GM23338 (cell line): ENCODE data around the gene SLX4IP. TPM values are rescaled to one million over a fixed set of nuclear protein-coding genes. Genes with fewer than 3 reads are reported as not detected.

Source experiments
- ATAC-seq: fragments of 200-7000 bp; cut with Tn5 transposase; 3 replicates; pipeline ENCODE4 v1.9.1; 2020
- DNase-seq: peaks from one replicate; pipeline ENCODE4 v3.0.0-alpha.2; 2015; ENCODE audit warnings: low spot score
- H2AFZ ChIP-seq: fragments of 200-600 bp; sonication (generic); 2 replicates; pipeline ENCODE4 v1.8.0; 2016; ENCODE audit warnings: antibody characterized with exemption, mild to moderate bottlenecking, moderate library complexity
- H3F3A ChIP-seq: fragments of 200-600 bp; sonication (generic); replicated peaks from 2 replicates; pipeline ENCODE4 v1.8.0; 2017; ENCODE audit warnings: antibody characterized with exemption, mixed run types, low read depth
- H3K27ac ChIP-seq: fragments of 200-600 bp; sonication (generic); 2 replicates; pipeline ENCODE4 v1.6.1; 2016; ENCODE audit warnings: low read depth
- H3K27me3 ChIP-seq: fragments of 200-600 bp; sonication (generic); 2 replicates; pipeline ENCODE4 v1.8.0; 2016; ENCODE audit warnings: mild to moderate bottlenecking, mixed run types, moderate library complexity; ENCODE audit not compliant: insufficient read depth
- H3K36me3 ChIP-seq: fragments of 200-600 bp; sonication (generic); 2 replicates; pipeline ENCODE4 v1.8.0; 2016; ENCODE audit warnings: mild to moderate bottlenecking; ENCODE audit not compliant: insufficient read depth
- H3K4me1 ChIP-seq: fragments of 200-600 bp; sonication (generic); 2 replicates; pipeline ENCODE4 v1.8.0; 2016; ENCODE audit warnings: mild to moderate bottlenecking, moderate library complexity; ENCODE audit not compliant: insufficient read depth
- H3K4me2 ChIP-seq: fragments of 200-600 bp; sonication (generic); 2 replicates; pipeline ENCODE4 v1.7.1; 2017; ENCODE audit warnings: mixed run types
- H3K4me3 ChIP-seq: fragments of 200-600 bp; sonication (generic); 2 replicates; pipeline ENCODE4 v1.6.1; 2016; ENCODE audit warnings: mixed run types
- H3K79me2 ChIP-seq: fragments of 200-600 bp; sonication (generic); replicated peaks from 2 replicates; pipeline ENCODE4 v1.8.0; 2017; ENCODE audit warnings: mild to moderate bottlenecking; ENCODE audit not compliant: insufficient read depth
- H3K9me2 ChIP-seq: fragments of 200-600 bp; sonication (generic); 2 replicates; pipeline ENCODE4 v1.8.0; 2017; ENCODE audit not compliant: insufficient read depth
- H4K20me1 ChIP-seq: fragments of 200-600 bp; sonication (generic); replicated peaks from 2 replicates; pipeline ENCODE4 v1.8.0; 2017; ENCODE audit warnings: mild to moderate bottlenecking; ENCODE audit not compliant: insufficient read depth
- H3K27ac Mint-ChIP-seq: 2 replicates; pipeline ENCODE4 v1.8.0; 2020; ENCODE audit warnings: inconsistent platforms, mild to moderate bottlenecking, moderate library complexity, mixed read lengths
- H3K27me3 Mint-ChIP-seq: 3 replicates; pipeline ENCODE4 v1.8.0; 2022; ENCODE audit warnings: low read depth, mild to moderate bottlenecking, moderate library complexity, mixed read lengths, inconsistent platforms; ENCODE audit not compliant: insufficient read depth, poor library complexity
- H3K36me3 Mint-ChIP-seq: 3 replicates; pipeline ENCODE4 v1.8.0; 2021; ENCODE audit warnings: low read depth, mild to moderate bottlenecking, inconsistent platforms, moderate library complexity, mixed read lengths
- H3K4me1 Mint-ChIP-seq: 3 replicates; pipeline ENCODE4 v1.8.0; 2020; ENCODE audit warnings: mild to moderate bottlenecking, inconsistent platforms, mixed read lengths
- H3K4me3 Mint-ChIP-seq: 3 replicates; pipeline ENCODE4 v1.8.0; 2021; ENCODE audit warnings: moderate library complexity, mild to moderate bottlenecking, inconsistent platforms, mixed read lengths
- H3K9me3 Mint-ChIP-seq: 3 replicates; pipeline ENCODE4 v1.8.0; 2020; ENCODE audit warnings: moderate library complexity, mild to moderate bottlenecking, inconsistent platforms, mixed read lengths
- CREB1 ChIP-seq: fragments of 250-450 bp; sonication (Bioruptor Pico); IDR thresholded peaks from 2 replicates; pipeline ENCODE4 v1.5.0; 2020; ENCODE audit warnings: low read depth, mild to moderate bottlenecking, moderate library complexity
- CTCF ChIP-seq, 2 experiments: fragments of 200-600 bp in 1 of 2; sonication (generic) in 1 of 2; conservative IDR thresholded peaks; 2 replicates each; pipeline versions ENCODE4 v1.5.1 to v1.6.1; 2016 to 2017; ENCODE audit warnings: antibody characterized with exemption in 2 of 2, low read depth in 2 of 2, mild to moderate bottlenecking in 2 of 2, moderate library complexity in 1 of 2
- EZH2phosphoT487 ChIP-seq: fragments of 200-600 bp; sonication (generic); IDR thresholded peaks from one replicate; pipeline ENCODE4 v1.8.1; 2018; ENCODE audit warnings: antibody characterized with exemption; ENCODE audit not compliant: unreplicated experiment
- JUNB ChIP-seq: IDR thresholded peaks from one replicate; pipeline ENCODE4 v1.6.1; 2016; ENCODE audit warnings: antibody characterized with exemption; ENCODE audit not compliant: unreplicated experiment
- NANOG ChIP-seq: IDR thresholded peaks from 2 replicates; pipeline ENCODE4 v1.6.1; 2016; ENCODE audit warnings: antibody characterized with exemption, borderline replicate concordance
- POLR2AphosphoS5 ChIP-seq: IDR thresholded peaks from 2 replicates; pipeline ENCODE4 v1.6.1; 2016; ENCODE audit warnings: antibody characterized with exemption, low read depth
- REST ChIP-seq: IDR thresholded peaks from one replicate; pipeline ENCODE4 v1.6.1; 2018; ENCODE audit warnings: antibody characterized with exemption; ENCODE audit not compliant: unreplicated experiment
- STAT1 ChIP-seq: IDR thresholded peaks from one replicate; pipeline ENCODE4 v1.6.1; 2016; ENCODE audit warnings: antibody characterized with exemption; ENCODE audit not compliant: unreplicated experiment
- ZNF114 ChIP-seq: fragments of 250-450 bp; sonication (Bioruptor Pico); IDR thresholded peaks from 2 replicates; pipeline ENCODE4 v1.5.0; 2020; ENCODE audit warnings: mild to moderate bottlenecking, moderate library complexity
- ZNF331 ChIP-seq: fragments of 250-450 bp; sonication (Bioruptor Pico); IDR thresholded peaks from 2 replicates; pipeline ENCODE4 v1.5.0; 2020; ENCODE audit warnings: low read depth, mild to moderate bottlenecking, moderate library complexity
- ZNF462 ChIP-seq: fragments of 250-450 bp; sonication (Bioruptor Pico); IDR thresholded peaks from 2 replicates; pipeline ENCODE4 v1.5.0; 2020; ENCODE audit warnings: mild to moderate bottlenecking, moderate library complexity
- polyA plus RNA-seq: library from polyadenylated mRNA; unstranded; fragments of >200 nt; fragmentation: Nextera tagmentation; extraction: Ambion mirVana; gene quantifications from 2 replicates; pipeline ENCODE4 v1.2.1, GENCODE V29; 2016
- total RNA-seq: library from RNA; depleted of rRNA; stranded (reverse); fragments of >200 nt; shearing (Covaris generic); gene quantifications from 2 replicates; pipeline ENCODE4 v1.2.3, GENCODE V29; 2014

The SLX4IP gene
- total and polyA plus RNA-seq, 2 experiments from 2014 or later, result 9.1 to 9.8 TPM

- TF ChIP-seq JUNB, result no peak
These were observed at the start of gene SLX4IP (continued) for GRCh38 chr20:10434832-10435812.

- H3K27me3 Mint-ChIP-seq, result peaks cover 5% of the 10 kb centered on the region
- no peak overlapping the region for H3K4me3 Mint-ChIP-seq
- TF ChIP-seq POLR2AphosphoS5 (no peak), STAT1 (no peak), REST (no peak), ZNF114 (CRISPR knock-in tag) (no peak), CTCF (conservative IDR thresholded peaks at IDR 0.05; ENCODE audit: low read depth in 2 of 2) (no peak), NANOG (no peak), CREB1 (no peak), ZNF331 (CRISPR knock-in tag) (no peak), ZNF462 (CRISPR knock-in tag) (no peak), JUNB (no peak), EZH2phosphoT487 (no peak)
These were observed 49.1 kb upstream of the SLX4IP start for GRCh38 chr20:10385850-10386544.

More at GRCh38 chr20:10385850-10386544, 49.1 kb upstream of the SLX4IP start:
- Mint-ChIP-seq H3K9me3 (peaks cover 18% of the 10 kb centered on the region), H3K27ac (no peak overlapping the region), H3K36me3 (peaks cover 10% of the 10 kb centered on the region; the same call in 2 of the 3 replicates), H3K4me1 (no peaks in the 10 kb centered on the region)
- Histone ChIP-seq H3K27me3 (no peaks in the 10 kb centered on the region), H3F3A (no peaks in the 10 kb centered on the region), H2AFZ (0 out of 2 replicates have a peak overlapping the region, but pooled peaks have one; percentile 60), H3K9me2 (peaks cover 4% of the 10 kb centered on the region; the same call in 1 of the 2 replicates), H3K27ac (no peak overlapping the region), H4K20me1 (no peaks in the 10 kb centered on the region), H3K36me3 (no peaks in the 10 kb centered on the region; the same call in 1 of the 2 replicates), H3K4me2 (no peak overlapping the region), H3K4me3 (no peak overlapping the region), H3K79me2 (no peaks in the 10 kb centered on the region), H3K4me1 (no peaks in the 10 kb centered on the region)
- no peak for ATAC-seq
- no peak for DNase-seq
